Measurements from ENCODE around the gene RPL36AL.

GRCh38 chr14:49574038-49574437 is 46.4 kb downstream of the RPL36AL start:
- TF ChIP-seq POLR2A (IDR thresholded peaks at IDR 0.05; ENCODE audit: low read length) (no peak), GATA1 (IDR thresholded peaks at IDR 0.05; ENCODE audit: low read depth, low read length) (no peak)

All from erythroblast (primary cell).